MM.1S (cell line): ENCODE measurements around the gene GID8.

Source experiments
- EZH2 ChIP-seq: fragments of 300-600 bp; sonication (generic); optimal IDR thresholded peaks from 2 replicates; pipeline ENCODE3; 2017; ENCODE audit warnings: low read depth, mild to moderate bottlenecking, antibody characterized with exemption, low read length, mixed read lengths
- EZH2phosphoT487 ChIP-seq: fragments of 300-600 bp; sonication (generic); IDR thresholded peaks from 2 replicates; pipeline ENCODE4 v1.6.1; 2018; ENCODE audit warnings: antibody characterized with exemption, low read length
- TF ChIP-seq, protein P1 (sequence below): fragments of 300-600 bp; sonication (generic); IDR thresholded peaks from 2 replicates; pipeline ENCODE4 v1.5.1; 2016; ENCODE audit warnings: antibody characterized with exemption, low read length, mixed read lengths

DNA sequence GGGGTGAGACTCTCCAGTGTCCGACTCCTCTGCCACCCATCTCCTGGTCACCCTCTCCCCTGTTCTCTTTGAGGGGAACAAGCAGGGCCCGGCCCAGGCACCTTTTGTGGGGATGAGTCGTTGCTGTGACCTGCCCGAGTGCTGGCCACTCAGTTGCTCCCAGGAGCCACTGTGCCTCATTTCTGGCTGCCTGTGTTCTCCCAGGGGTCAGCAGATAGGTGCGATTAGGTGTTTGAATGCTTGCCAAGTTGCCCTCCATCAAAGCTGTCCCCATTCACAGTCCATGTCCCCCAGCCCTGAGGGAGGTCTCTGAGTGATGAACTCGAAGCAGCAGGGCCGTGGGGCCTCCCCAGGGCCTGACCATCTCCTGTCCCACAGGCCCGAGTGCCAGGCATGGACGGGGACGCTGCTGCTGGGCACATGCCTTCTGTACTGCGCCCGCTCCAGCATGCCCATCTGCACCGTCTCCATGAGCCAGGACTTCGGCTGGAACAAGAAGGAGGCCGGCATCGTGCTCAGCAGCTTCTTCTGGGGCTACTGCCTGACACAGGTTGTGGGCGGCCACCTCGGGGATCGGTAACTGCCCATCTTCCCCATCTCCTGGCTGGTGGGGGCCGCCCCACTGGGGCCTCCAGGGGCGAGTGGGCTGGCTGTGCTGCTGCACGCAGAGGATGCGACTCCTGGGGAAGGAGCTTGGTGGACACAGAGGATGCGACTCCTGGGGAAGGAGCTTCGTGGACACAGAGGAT is 18.6 kb downstream of the GID8 start:
- TF ChIP-seq, protein P1, sequence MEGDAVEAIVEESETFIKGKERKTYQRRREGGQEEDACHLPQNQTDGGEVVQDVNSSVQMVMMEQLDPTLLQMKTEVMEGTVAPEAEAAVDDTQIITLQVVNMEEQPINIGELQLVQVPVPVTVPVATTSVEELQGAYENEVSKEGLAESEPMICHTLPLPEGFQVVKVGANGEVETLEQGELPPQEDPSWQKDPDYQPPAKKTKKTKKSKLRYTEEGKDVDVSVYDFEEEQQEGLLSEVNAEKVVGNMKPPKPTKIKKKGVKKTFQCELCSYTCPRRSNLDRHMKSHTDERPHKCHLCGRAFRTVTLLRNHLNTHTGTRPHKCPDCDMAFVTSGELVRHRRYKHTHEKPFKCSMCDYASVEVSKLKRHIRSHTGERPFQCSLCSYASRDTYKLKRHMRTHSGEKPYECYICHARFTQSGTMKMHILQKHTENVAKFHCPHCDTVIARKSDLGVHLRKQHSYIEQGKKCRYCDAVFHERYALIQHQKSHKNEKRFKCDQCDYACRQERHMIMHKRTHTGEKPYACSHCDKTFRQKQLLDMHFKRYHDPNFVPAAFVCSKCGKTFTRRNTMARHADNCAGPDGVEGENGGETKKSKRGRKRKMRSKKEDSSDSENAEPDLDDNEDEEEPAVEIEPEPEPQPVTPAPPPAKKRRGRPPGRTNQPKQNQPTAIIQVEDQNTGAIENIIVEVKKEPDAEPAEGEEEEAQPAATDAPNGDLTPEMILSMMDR = no peak
- TF ChIP-seq EZH2 = no peak
- no peak for TF ChIP-seq EZH2phosphoT487
